Keratinocyte (primary cell): ENCODE data around the gene PISD.
"Not testable (repeated sequence)": the region's sequence is repeated elsewhere in the genome, so short reads cannot be mapped to it uniquely, and the experiment has no call there.

ENCODE experiments used
- EZH2 ChIP-seq: IDR thresholded peaks from one replicate; pipeline ENCODE4 v1.6.1; 2012; ENCODE audit warnings: inconsistent platforms, mild to moderate bottlenecking, low read length, moderate library complexity
- TF ChIP-seq, protein P1 (sequence below), 3 experiments: IDR thresholded peaks in 1 of 3; conservative IDR thresholded peaks in 1 of 3; optimal IDR thresholded peaks in 1 of 3; 2 replicates in 2 of 3; 3 replicates in 1 of 3; pipeline versions ENCODE3 to v1.5.1; 2011; ENCODE audit warnings: low read length in 3 of 3, mild to moderate bottlenecking in 3 of 3, moderate library complexity in 2 of 3, control low read depth in 1 of 3, inconsistent platforms in 1 of 3; ENCODE audit not compliant: insufficient read depth in 2 of 3; ENCODE audit errors: extremely low read depth in 1 of 3

DNA sequence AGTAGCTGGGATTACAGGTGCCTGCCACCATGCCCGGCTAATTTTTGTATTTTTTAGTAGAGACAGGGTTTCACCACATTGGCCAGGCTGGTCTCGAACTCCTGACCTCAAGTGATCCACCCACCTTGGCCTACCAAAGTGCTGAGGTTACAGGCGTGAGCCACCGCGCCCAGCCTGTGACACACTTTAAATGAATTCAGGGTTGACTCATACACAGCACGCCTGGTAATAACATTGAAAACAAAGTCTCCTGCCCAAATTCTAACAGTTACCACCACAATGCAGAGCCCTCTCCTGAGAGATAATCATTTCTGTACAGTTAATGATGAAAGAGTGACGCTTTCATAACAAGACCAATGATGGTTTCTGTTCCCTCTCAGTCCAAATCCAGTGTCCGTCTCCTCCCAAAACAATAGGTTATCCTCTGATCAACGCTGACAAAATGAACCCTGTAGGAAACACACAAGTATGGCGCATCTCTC, 1.1 kb downstream of the PISD start:
- TF ChIP-seq, protein P1, sequence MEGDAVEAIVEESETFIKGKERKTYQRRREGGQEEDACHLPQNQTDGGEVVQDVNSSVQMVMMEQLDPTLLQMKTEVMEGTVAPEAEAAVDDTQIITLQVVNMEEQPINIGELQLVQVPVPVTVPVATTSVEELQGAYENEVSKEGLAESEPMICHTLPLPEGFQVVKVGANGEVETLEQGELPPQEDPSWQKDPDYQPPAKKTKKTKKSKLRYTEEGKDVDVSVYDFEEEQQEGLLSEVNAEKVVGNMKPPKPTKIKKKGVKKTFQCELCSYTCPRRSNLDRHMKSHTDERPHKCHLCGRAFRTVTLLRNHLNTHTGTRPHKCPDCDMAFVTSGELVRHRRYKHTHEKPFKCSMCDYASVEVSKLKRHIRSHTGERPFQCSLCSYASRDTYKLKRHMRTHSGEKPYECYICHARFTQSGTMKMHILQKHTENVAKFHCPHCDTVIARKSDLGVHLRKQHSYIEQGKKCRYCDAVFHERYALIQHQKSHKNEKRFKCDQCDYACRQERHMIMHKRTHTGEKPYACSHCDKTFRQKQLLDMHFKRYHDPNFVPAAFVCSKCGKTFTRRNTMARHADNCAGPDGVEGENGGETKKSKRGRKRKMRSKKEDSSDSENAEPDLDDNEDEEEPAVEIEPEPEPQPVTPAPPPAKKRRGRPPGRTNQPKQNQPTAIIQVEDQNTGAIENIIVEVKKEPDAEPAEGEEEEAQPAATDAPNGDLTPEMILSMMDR (optimal IDR thresholded peaks at IDR 0.05 in 1 of 3, IDR thresholded peaks at IDR 0.05 in 1 of 3, conservative IDR thresholded peaks at IDR 0.05 in 1 of 3; ENCODE audit: extremely low read depth in 1 of 3, insufficient read depth in 2 of 3, low read length in 3 of 3) = not testable (repeated sequence)
- not testable (repeated sequence) for TF ChIP-seq EZH2
